Neural crest cell (in vitro differentiated cells): ENCODE data around the gene ZNRF1. TPM values are rescaled to one million over a fixed set of nuclear protein-coding genes. Genes with fewer than 3 reads are reported as not detected.

Experiments used
- DNase-seq: peaks from one replicate; pipeline ENCODE4 v3.0.0; 2021; ENCODE audit warnings: low read depth, mixed read lengths, low spot score
- H3K27ac Mint-ChIP-seq: one replicate; pipeline ENCODE4 v1.8.0; 2021; ENCODE audit warnings: mild to moderate bottlenecking, mixed read lengths; ENCODE audit not compliant: unreplicated experiment
- H3K27me3 Mint-ChIP-seq: 2 replicates; pipeline ENCODE4 v1.8.0; 2021; ENCODE audit warnings: low read depth, mild to moderate bottlenecking, mixed read lengths
- H3K36me3 Mint-ChIP-seq: 2 replicates; pipeline ENCODE4 v1.8.0; 2021; ENCODE audit warnings: low read depth, mild to moderate bottlenecking, mixed read lengths
- H3K4me1 Mint-ChIP-seq: 2 replicates; pipeline ENCODE4 v1.8.0; 2021; ENCODE audit warnings: mixed read lengths
- H3K4me3 Mint-ChIP-seq: one replicate; pipeline ENCODE4 v1.8.0; 2021; ENCODE audit warnings: mild to moderate bottlenecking, mixed read lengths
- H3K9me3 Mint-ChIP-seq: 2 replicates; pipeline ENCODE4 v1.8.0; 2021; ENCODE audit warnings: mixed read lengths
- total RNA-seq: library from RNA; stranded (reverse); gene quantifications from 2 replicates; pipeline ENCODE4 v1.2.1, GENCODE V29; 2021
- TF ChIP-seq, protein P1 (sequence below): fragments of 200-600 bp; sonication (generic); conservative IDR thresholded peaks from 2 replicates; pipeline ENCODE4 v1.5.0; 2021; ENCODE audit warnings: antibody characterized with exemption, mild to moderate bottlenecking

Gene ZNRF1
- total RNA-seq, 1 donor from 2014 or later: 48.4 TPM

DNA sequence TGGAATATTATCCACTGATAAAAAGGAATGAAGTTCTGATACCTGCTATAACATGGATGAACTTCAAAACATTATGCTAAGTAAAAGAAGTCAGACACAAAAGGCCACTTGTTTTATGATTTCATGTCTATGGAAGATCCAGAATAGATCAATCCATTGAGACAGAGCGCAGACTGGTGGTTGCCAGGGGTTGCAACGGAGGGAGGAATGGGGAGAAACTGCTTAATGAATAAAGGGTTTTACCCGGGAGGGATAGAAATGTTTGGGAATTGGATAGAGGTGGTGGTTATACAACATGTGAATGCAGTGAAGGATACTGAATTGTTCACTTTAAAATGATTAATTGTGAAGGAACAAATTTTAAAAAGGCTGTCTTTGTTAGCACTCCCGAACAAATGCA is 44.1 kb upstream of the ZNRF1 start:
- Mint-ChIP-seq H3K4me1 (peaks cover 12% of the 10 kb centered on the region), H3K36me3 (peaks cover 22% of the 10 kb centered on the region), H3K27me3 (no peaks in the 10 kb centered on the region), H3K9me3 (no peaks in the 10 kb centered on the region), H3K4me3 (no peak overlapping the region), H3K27ac (no peak overlapping the region)
- no peak for DNase-seq
- TF ChIP-seq, protein P1, sequence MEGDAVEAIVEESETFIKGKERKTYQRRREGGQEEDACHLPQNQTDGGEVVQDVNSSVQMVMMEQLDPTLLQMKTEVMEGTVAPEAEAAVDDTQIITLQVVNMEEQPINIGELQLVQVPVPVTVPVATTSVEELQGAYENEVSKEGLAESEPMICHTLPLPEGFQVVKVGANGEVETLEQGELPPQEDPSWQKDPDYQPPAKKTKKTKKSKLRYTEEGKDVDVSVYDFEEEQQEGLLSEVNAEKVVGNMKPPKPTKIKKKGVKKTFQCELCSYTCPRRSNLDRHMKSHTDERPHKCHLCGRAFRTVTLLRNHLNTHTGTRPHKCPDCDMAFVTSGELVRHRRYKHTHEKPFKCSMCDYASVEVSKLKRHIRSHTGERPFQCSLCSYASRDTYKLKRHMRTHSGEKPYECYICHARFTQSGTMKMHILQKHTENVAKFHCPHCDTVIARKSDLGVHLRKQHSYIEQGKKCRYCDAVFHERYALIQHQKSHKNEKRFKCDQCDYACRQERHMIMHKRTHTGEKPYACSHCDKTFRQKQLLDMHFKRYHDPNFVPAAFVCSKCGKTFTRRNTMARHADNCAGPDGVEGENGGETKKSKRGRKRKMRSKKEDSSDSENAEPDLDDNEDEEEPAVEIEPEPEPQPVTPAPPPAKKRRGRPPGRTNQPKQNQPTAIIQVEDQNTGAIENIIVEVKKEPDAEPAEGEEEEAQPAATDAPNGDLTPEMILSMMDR: no peak

DNA sequence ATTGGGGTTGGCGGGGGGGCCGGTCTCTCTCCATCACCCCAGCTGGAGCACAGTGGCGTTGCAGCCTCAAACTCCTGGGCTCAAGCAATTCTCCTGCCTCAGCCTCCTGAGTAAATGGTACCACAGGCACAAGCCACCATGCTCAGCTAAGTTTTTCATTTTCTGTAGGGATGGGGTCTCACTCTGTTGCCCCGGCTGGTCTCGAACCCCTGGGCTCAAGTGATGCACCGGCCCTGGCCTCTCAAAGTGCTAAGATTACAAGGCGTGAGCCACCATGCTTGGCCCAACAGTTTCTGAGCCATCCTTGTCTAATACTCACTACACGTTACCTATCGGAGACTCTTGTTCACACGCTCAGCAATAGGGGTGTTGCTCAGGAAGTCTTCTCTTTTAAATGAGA is 25.5 kb upstream of the ZNRF1 start:
- no peak for DNase-seq
- Mint-ChIP-seq H3K27me3 (no peaks in the 10 kb centered on the region), H3K27ac (no peak overlapping the region), H3K4me3 (no peak overlapping the region), H3K36me3 (peaks cover under 1% of the 10 kb centered on the region), H3K4me1 (no peaks in the 10 kb centered on the region), H3K9me3 (no peaks in the 10 kb centered on the region)
- TF ChIP-seq, protein P1: no peak

- no peak for DNase-seq
- H3K9me3 Mint-ChIP-seq: no peaks in the 10 kb centered on the region
- no peaks in the 10 kb centered on the region for H3K27me3 Mint-ChIP-seq
- H3K4me3 Mint-ChIP-seq: no peak overlapping the region
- H3K4me1 Mint-ChIP-seq: no peaks in the 10 kb centered on the region
- TF ChIP-seq, protein P1: no peak
- H3K27ac Mint-ChIP-seq: no peak overlapping the region
- H3K36me3 Mint-ChIP-seq: peaks cover 5% of the 10 kb centered on the region
Observed at GRCh38 chr16:74975591-74975990, 23.2 kb upstream of the ZNRF1 start.

GRCh38 chr16:74982256-74982655 is 16.6 kb upstream of the ZNRF1 start:
- DNase-seq: no peak

GRCh38 chr16:74984194-74984528 is 14.7 kb upstream of the ZNRF1 start:
- TF ChIP-seq, protein P1: no peak
- Mint-ChIP-seq H3K36me3 (no peaks in the 10 kb centered on the region), H3K27me3 (no peaks in the 10 kb centered on the region), H3K4me3 (peak overlapping the region; percentile 96), H3K27ac (no peak overlapping the region), H3K4me1 (peaks cover 8% of the 10 kb centered on the region), H3K9me3 (no peaks in the 10 kb centered on the region)
- DNase-seq: no peak

More at GRCh38 chr16:74982256-74982655, 16.6 kb upstream of the ZNRF1 start:
- no peak overlapping the region for H3K27ac Mint-ChIP-seq
- H3K9me3 Mint-ChIP-seq: no peaks in the 10 kb centered on the region
- TF ChIP-seq, protein P1: no peak
- H3K36me3 Mint-ChIP-seq: peaks cover 5% of the 10 kb centered on the region
- H3K4me1 Mint-ChIP-seq: peaks cover 8% of the 10 kb centered on the region
- no peaks in the 10 kb centered on the region for H3K27me3 Mint-ChIP-seq
- peak overlapping the region; percentile 85 for H3K4me3 Mint-ChIP-seq
